Endodermal cell (in vitro differentiated cells): ENCODE measurements around the gene LCMT2. TPM values are rescaled to one million over a fixed set of nuclear protein-coding genes. Genes with fewer than 3 reads are reported as not detected.

Experiments
- DNase-seq: peaks from one replicate; pipeline ENCODE4 v3.0.0-alpha.2; 2017
- H3K27ac ChIP-seq: 2 replicates; pipeline ENCODE4 v1.5.1; 2013; ENCODE audit warnings: mild to moderate bottlenecking, low read depth, low read length, moderate library complexity
- H3K27me3 ChIP-seq: 2 replicates; pipeline ENCODE4 v1.6.1; 2013; ENCODE audit warnings: mild to moderate bottlenecking, low read length, moderate library complexity; ENCODE audit not compliant: insufficient read depth, control insufficient read depth, poor library complexity, severe bottlenecking
- H3K36me3 ChIP-seq: 2 replicates; pipeline ENCODE4 v1.7.0; 2013; ENCODE audit warnings: mild to moderate bottlenecking, low read length, moderate library complexity; ENCODE audit not compliant: control insufficient read depth, insufficient read depth
- H3K4me1 ChIP-seq: one replicate; pipeline ENCODE4 v1.7.0; 2013; ENCODE audit warnings: low read length; ENCODE audit not compliant: control insufficient read depth, insufficient read depth
- H3K4me3 ChIP-seq: 2 replicates; pipeline ENCODE4 v1.5.1; 2013; ENCODE audit warnings: mild to moderate bottlenecking, low read length, moderate library complexity
- H3K9ac ChIP-seq: 2 replicates; pipeline ENCODE4 v1.6.1; 2013; ENCODE audit warnings: mild to moderate bottlenecking, low read length, moderate library complexity; ENCODE audit not compliant: poor library complexity, severe bottlenecking; ENCODE audit errors: extremely low read depth
- H3K9me3 ChIP-seq: 2 replicates; pipeline ENCODE4 v1.6.1; 2013; ENCODE audit warnings: mild to moderate bottlenecking, low read length, moderate library complexity; ENCODE audit not compliant: control insufficient read depth
- H3K27ac Mint-ChIP-seq: 2 replicates; pipeline ENCODE4 v1.8.0; 2020; ENCODE audit warnings: mixed read lengths
- H3K27me3 Mint-ChIP-seq: 2 replicates; pipeline ENCODE4 v1.8.0; 2021; ENCODE audit warnings: mild to moderate bottlenecking, mixed read lengths; ENCODE audit not compliant: insufficient read depth
- H3K36me3 Mint-ChIP-seq: 2 replicates; pipeline ENCODE4 v1.8.0; 2020; ENCODE audit warnings: low read depth, mixed read lengths
- H3K4me1 Mint-ChIP-seq: 2 replicates; pipeline ENCODE4 v1.8.0; 2020; ENCODE audit warnings: mixed read lengths
- H3K4me3 Mint-ChIP-seq: 2 replicates; pipeline ENCODE4 v1.8.0; 2020; ENCODE audit warnings: mild to moderate bottlenecking, moderate library complexity, mixed read lengths
- H3K9me3 Mint-ChIP-seq: 2 replicates; pipeline ENCODE4 v1.8.0; 2020; ENCODE audit warnings: mild to moderate bottlenecking, mixed read lengths
- CTCF ChIP-seq: fragments of 200-600 bp; sonication (generic); conservative IDR thresholded peaks from 2 replicates; pipeline ENCODE4 v1.5.0; 2021; ENCODE audit warnings: antibody characterized with exemption, mild to moderate bottlenecking
- WGBS, 2 experiments: methylation state at CpG; one replicate each; pipeline versions ENCODE4 v1.1.5 to v1.1.7; 2013; ENCODE audit warnings: missing lambda C conversion rate in 2 of 2, mixed read lengths in 1 of 2; ENCODE audit not compliant: insufficient coverage in 1 of 2, insufficient read length in 1 of 2; 5-methylcytosine and 5-hydroxymethylcytosine counted together
- total RNA-seq, 2 donors: library from RNA; stranded (reverse); fragmentation: NEBNext Ultra II Directional in 1 of 2; extraction: Animal tissue kit (Norgen Biotek cat#: 25700) in 1 of 2; gene quantifications; 2 replicates in 1 of 2; 3 replicates in 1 of 2; pipeline ENCODE4 v1.2.1, GENCODE V29; 2021

LCMT2 gene
- total RNA-seq, 2 donors from 2014 or later = 12.6 to 13.2 TPM

GRCh38 chr15:43329217-43329959 lies 985 bp downstream of the LCMT2 start:
- peak overlapping the region; percentile 73 for H3K9ac ChIP-seq
- peaks cover 13% of the 10 kb centered on the region for H3K27me3 Mint-ChIP-seq
- H3K27ac Mint-ChIP-seq = peak overlapping the region; percentile 98
- H3K4me3 ChIP-seq = peak overlapping the region; percentile 92
- H3K4me3 Mint-ChIP-seq = peak overlapping the region; percentile 91
- peaks cover 17% of the 10 kb centered on the region for H3K36me3 ChIP-seq
- DNase-seq = peak; percentile 70
- WGBS, 2 experiments = 21 to 23% methylated on average over 34 to 38 of the region's 38 CpGs
- no peaks in the 10 kb centered on the region for H3K9me3 ChIP-seq
- H3K27me3 ChIP-seq = peaks cover 11% of the 10 kb centered on the region
- H3K36me3 Mint-ChIP-seq = peaks cover 13% of the 10 kb centered on the region
- TF ChIP-seq CTCF = no peak
- peak overlapping the region; percentile 90 for H3K27ac ChIP-seq
- no peaks in the 10 kb centered on the region for H3K9me3 Mint-ChIP-seq
- peaks cover 8% of the 10 kb centered on the region for H3K4me1 ChIP-seq
- peaks cover 24% of the 10 kb centered on the region for H3K4me1 Mint-ChIP-seq

- no peak overlapping the region for H3K27ac Mint-ChIP-seq
- H3K36me3 ChIP-seq = peaks cover 10% of the 10 kb centered on the region
- no peaks in the 10 kb centered on the region for H3K9me3 Mint-ChIP-seq
- H3K4me3 ChIP-seq = no peak overlapping the region
- H3K27me3 ChIP-seq = peaks cover 24% of the 10 kb centered on the region
- H3K27me3 Mint-ChIP-seq = peaks cover 26% of the 10 kb centered on the region
- H3K9me3 ChIP-seq = no peaks in the 10 kb centered on the region
- WGBS, 2 experiments = 80 to 100% methylated on average over 3 to 6 of the region's 6 CpGs
- H3K4me1 Mint-ChIP-seq = peaks cover 8% of the 10 kb centered on the region
- peaks cover 8% of the 10 kb centered on the region for H3K36me3 Mint-ChIP-seq
- DNase-seq = no peak
- H3K9ac ChIP-seq = no peak overlapping the region
- peaks cover 8% of the 10 kb centered on the region for H3K4me1 ChIP-seq
- H3K27ac ChIP-seq = no peak overlapping the region
- no peak for TF ChIP-seq CTCF
- no peak overlapping the region for H3K4me3 Mint-ChIP-seq
These were observed 5.2 kb downstream of the LCMT2 start for GRCh38 chr15:43325039-43325684.

DNA sequence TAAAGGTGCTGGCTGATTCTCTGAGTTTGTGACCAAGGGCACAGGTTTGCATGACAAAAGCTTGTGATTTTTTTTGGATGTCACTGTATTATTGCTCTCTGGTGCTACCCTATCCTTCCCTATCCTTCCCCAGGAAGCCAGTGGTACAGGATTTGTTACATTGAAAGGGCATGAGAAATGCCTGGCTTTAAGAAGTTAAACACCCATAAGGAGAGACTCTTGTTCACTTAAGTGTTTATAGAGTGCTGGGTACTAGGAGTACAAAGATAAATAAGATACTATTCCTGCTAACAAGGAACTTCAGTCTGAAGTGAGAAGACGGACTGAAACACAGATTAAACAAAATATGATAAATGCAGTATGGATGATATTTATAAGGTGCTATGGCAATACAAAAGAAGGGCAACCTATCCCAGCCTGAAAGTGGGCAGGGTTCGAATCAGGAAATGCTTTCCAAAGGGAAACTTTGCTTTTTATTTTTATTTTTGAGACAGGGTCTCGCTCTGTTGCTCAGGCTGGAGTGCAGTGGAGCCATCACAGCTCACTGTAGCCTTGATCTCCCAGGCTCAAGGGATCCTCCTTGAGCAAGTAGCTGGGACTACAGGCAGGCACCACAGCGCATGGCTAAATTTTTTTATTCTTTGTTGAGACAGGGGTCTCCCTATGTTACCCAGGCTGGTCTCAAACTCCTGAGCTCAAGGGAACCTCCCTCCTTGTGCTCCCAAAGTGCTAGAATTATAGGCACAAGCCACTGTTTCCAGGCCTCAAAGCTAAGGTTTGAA lies 11.2 kb downstream of the LCMT2 start:
- no peaks in the 10 kb centered on the region for H3K4me1 Mint-ChIP-seq
- Histone ChIP-seq H3K9ac (no peak overlapping the region), H3K4me3 (no peak overlapping the region), H3K36me3 (no peaks in the 10 kb centered on the region), H3K27me3 (peaks cover 13% of the 10 kb centered on the region), H3K27ac (no peak overlapping the region), H3K9me3 (no peaks in the 10 kb centered on the region), H3K4me1 (no peaks in the 10 kb centered on the region)
- peaks cover 19% of the 10 kb centered on the region for H3K27me3 Mint-ChIP-seq
- H3K4me3 Mint-ChIP-seq = no peak overlapping the region
- no peak for DNase-seq
- H3K9me3 Mint-ChIP-seq = no peaks in the 10 kb centered on the region
- TF ChIP-seq CTCF = peak; percentile 52
- 82 to 85% methylated on average over 3 to 4 of the region's 4 CpGs for WGBS, 2 experiments
- no peaks in the 10 kb centered on the region for H3K36me3 Mint-ChIP-seq
- no peak overlapping the region for H3K27ac Mint-ChIP-seq
